ENCODE data around the gene NUFIP2.
"Not testable (repeated sequence)": the region's sequence is repeated elsewhere in the genome, so short reads cannot be mapped to it uniquely, and the experiment has no call there.

NUFIP2 gene, protein sequence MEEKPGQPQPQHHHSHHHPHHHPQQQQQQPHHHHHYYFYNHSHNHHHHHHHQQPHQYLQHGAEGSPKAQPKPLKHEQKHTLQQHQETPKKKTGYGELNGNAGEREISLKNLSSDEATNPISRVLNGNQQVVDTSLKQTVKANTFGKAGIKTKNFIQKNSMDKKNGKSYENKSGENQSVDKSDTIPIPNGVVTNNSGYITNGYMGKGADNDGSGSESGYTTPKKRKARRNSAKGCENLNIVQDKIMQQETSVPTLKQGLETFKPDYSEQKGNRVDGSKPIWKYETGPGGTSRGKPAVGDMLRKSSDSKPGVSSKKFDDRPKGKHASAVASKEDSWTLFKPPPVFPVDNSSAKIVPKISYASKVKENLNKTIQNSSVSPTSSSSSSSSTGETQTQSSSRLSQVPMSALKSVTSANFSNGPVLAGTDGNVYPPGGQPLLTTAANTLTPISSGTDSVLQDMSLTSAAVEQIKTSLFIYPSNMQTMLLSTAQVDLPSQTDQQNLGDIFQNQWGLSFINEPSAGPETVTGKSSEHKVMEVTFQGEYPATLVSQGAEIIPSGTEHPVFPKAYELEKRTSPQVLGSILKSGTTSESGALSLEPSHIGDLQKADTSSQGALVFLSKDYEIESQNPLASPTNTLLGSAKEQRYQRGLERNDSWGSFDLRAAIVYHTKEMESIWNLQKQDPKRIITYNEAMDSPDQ

DNA sequence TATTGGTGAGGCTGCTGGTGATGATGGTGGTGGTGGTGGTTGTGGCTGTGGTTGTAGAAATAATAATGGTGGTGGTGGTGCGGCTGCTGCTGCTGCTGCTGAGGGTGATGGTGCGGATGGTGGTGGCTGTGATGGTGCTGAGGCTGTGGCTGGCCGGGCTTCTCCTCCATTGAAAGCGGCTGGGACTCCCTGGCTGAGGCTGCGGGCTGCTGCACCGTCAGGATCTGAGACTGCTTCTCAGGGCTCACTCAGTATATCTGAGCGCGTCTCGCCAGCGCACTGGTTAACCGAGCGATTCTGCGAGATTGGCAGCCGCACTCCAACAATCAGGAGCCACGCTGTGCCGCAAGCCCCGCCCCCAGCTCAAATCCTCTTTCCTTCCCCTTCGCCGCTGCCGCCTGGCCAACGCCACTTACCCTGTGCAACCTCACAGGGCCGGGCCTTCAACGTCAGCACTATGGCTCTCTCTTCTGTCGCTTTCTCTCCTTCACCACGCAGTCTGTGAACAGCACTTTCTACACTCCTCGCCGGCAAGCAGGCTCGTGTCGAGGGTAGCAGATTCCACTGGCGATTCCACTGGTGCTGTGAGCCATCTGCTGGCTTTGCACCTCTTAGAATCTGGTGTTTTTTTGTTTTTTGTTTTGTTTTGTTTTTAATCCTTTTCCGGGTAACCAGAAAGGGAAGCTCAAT is at the start of gene NUFIP2:
NUFIP2 (minus strand) TSS at position 259 of the 690 bp plus-strand sequence; CDS start at position 170, 89 bp downstream.
- peak; percentile 90 to 97 for DNase-seq (ENCODE audit: low read depth in 1 of 2, low spot score in 1 of 2)

DNA sequence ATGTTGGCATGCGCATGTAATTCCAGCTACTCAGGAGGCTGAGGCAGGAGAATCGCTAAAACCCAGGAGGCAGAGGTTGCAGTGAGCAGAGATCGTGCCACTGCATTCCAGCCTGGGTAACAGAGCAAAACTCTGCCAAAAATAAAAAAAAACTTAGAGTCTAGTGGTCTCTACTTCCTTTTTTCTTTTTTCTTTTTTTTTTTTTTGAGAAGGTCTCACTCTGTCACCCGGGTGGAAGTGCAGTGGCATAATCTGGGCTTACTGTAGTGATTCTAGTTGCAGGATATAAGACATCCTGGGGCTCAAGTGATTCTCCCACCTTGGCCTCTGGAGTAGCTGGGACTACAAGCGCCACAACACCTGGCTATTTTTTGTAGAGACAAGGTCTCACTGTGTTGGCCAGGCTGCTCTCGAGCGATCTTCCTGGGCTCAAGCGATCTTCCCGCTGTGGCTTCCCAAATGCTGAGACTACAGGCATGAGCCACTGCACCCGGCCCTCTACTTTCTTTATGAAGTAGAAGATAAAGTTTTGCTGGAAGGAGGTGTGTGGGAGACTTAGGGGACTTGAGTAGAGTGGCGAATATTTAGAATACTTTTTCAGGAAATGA is 48.3 kb upstream of the NUFIP2 start:
- no peak for DNase-seq (ENCODE audit: low read depth in 1 of 2, low spot score in 1 of 2)

DNA sequence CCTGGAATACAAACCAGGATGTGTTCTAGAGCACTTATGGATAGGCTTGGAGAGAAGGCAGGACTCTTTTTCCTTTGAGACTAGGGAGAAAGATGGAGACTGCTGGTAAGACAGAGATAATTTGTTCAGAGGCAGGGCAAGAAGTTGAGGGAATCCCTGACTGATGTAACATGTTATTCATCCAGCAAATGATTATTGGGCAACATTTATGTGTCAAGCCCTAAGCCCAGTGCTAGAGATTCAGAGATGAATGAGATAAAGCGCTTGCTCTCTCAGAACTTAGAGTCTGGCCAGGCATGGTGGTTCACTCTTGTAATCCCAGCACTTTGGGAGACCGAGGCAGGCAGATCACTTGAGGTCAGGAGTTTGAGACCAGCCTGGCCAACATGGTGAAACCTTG is 47.8 kb upstream of the NUFIP2 start:
- DNase-seq (ENCODE audit: low read depth in 1 of 2, low spot score in 1 of 2) = no peak

DNA sequence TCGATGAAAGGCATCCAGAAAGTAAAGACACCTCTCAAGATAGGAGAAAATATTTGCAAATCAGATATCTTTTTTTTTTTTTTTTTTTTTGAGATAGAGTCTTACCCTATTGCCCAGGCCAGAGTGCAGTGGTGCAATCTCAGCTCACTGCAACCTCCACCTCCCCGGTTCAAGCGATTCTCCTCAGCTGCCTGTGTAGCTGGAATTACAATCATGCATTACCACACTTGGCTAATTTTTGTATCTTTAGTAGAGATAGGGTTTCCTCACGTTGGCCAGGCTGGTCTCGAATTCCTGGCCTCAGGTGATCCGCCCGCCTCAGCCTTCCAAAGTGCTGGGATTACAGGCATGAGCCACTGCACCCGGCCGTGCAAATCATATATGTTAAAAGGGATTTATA is 45.1 kb upstream of the NUFIP2 start:
- not testable (repeated sequence) for DNase-seq (ENCODE audit: low read depth in 1 of 2, low spot score in 1 of 2)

DNA sequence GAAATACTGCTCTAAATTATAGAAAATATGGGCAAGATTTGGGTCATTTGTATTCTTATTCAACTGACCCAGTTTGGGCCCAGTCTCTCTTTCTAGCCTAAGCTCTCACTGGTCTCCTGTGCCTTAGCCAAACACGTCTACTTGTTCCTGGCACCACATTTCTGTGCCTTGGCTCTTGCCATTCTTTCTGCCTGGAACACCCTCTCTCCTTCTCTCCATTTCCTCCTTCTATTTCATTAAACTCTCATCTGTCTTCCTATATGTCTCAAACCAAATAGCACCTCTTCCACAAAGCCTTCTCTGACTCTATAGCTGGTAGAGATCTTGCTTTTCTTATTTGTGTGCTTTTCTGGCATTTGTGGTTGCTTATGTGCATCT is 37.7 kb upstream of the NUFIP2 start:
- no peak for DNase-seq (ENCODE audit: low read depth in 1 of 2, low spot score in 1 of 2)

DNA sequence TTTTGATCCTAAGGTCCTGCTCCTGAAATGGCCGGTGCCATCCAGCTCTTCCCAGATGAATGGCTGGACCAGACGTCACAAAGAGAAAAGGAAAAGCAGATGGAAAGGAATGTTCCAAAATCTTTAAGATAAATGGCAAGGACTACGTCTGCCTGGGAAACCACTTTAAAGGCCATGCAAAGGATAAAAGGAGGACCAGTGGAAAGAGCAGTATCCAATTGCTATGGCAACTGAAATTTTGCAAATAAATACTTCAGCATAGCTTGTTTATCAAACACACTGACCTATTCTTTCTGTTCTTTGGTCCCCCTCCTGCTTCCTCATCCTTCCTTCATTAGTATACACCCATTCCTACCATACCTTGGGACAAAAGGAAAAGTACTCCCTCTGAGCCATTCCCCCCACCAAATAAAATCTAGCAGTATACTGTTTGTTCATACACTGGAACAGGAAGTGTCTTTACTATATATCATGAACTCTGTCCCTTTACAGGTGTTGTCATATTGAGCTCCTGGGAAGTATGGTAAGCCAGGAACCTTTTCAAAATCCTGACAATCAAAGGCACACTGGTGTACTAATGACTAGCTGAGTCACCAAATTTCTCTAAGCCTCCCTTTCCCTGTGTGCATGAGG is 37.2 kb upstream of the NUFIP2 start:
- DNase-seq (ENCODE audit: low read depth in 1 of 2, low spot score in 1 of 2) = no peak

DNA sequence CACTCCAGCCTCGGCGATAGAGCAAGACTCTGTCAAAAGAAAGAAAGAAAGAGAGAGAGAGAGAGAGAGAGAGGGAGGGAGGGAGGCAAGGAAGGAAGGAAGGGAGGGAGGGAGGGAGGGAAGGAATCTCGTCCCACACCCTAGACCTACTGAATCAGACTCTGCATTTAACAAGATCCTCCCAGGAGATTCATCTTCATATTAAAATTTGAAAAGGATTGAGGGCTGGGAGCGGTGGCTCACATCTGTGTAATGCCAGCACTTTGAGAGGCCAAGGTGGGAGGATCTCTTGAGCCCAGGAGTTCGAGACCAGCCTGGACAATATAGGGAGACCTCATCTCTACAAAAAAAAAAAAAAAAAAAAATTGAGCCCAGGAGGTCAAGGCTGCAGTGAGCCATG is 33.5 kb upstream of the NUFIP2 start:
- DNase-seq (ENCODE audit: low read depth in 1 of 2, low spot score in 1 of 2) = no peak

DNA sequence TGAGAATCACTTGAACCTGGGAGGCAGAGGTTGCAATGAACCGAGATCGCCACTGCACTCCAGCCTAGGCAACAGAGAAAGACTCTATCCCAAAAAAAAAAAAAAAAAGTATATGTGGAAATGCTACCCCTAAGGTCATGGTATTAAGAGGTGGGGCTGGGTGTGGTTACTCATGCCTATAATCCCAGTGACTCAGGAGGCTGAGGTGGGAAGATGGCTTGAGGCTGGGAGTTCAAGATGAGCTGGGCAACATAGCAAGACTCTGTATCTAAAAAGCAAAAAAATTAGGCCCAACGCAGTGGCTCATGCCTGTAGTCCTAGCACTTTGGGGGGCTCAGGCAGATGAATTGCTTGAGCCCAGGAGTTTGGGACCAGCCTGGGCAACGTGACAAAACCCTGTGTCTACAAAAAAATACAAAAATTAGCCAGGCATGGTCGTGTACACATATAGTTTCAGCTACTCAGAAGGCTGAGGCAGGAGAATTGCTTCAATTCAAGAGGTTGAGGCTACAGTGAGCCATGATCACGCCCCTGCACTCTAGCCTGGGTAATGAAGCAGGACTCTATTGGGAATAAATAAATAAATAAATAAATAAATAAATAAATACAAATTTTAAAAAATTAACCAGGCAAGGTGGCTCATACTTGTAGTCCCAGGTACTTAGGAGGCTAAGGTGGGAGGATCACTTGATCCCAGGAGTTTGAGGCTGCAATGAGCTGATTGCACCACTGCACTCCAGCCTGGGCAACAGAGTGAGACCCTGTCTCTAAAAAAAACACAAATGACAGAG is 32.3 kb upstream of the NUFIP2 start:
- DNase-seq (ENCODE audit: low read depth in 1 of 2, low spot score in 1 of 2) = no peak

DNA sequence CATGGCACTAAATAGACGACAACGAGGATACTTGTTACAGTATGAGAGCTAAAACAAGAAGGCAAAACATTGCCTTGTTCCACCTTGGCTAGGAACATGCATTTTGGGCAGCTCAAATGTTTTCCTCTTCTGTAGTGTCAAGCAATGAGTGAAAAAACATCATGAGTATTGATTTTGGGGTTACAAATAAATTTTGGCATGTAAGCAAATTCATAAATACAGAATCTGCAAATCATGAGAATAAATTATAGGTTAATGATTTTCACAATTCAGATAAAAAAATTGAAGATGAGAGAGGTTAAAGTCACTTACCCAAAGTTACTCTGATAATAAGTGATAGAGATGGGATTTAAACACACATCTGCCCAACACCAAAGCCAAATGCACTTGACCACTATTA is 28.4 kb upstream of the NUFIP2 start:
- DNase-seq (ENCODE audit: low read depth in 1 of 2, low spot score in 1 of 2) = no peak

DNA sequence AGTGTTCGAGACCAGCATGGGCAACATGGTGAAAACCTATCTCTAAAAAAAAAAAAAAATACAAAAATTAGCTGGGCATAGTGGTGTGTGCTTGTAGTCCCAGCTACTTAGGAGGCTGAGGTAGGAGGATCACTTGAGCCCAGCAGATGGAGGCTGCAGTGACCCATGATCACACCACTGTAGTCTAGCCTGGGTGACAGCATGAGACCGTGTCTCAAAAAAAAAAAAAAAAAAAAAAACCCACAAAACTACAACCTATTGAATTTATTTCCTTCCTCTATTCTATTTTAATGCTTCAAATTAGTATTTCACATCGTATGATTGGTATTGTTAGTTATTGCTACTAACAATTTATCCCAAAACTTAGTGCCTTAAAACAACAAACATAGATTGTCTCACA is 9.4 kb upstream of the NUFIP2 start:
- DNase-seq (ENCODE audit: low read depth in 1 of 2, low spot score in 1 of 2) = no peak

DNA sequence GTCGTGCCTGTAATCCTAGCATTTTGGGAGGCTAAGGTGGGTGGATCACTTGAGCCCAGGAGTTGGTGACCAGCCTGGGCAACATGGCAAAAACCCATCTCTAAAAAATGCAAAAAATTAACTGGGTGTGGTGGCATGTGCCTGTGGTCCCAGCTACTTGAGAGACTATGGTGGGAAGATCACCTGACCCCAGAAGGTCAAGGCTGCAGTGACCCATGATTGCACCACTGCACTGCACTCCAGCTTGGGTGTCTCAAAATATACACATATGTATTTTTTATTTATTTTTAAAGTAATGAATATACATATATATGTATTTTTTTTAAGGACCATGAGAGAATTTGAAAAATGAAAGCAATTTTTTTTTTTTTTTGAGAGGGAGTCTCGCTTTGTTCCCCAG is 5.1 kb upstream of the NUFIP2 start:
- no peak for DNase-seq (ENCODE audit: low read depth in 1 of 2, low spot score in 1 of 2)

DNA sequence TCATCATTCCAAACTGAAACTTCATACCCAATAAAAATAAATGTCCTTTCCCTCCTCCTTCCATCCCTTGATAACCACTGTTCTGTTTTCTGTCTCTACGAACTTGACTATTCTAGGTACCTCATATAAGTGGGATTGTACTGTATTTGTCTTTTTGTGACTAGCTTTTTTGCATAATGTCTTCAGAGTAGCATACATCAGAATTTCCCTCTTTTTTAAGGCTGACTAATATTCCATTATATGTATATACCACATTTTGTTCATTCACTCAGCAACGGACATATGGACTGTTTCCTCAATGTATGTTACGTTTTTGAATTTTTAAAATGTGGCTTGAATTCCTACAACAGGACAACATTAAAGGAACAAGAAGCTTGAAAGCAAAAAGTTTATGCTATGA is 1.5 kb upstream of the NUFIP2 start:
- DNase-seq (ENCODE audit: low read depth in 1 of 2, low spot score in 1 of 2) = no peak

DNA sequence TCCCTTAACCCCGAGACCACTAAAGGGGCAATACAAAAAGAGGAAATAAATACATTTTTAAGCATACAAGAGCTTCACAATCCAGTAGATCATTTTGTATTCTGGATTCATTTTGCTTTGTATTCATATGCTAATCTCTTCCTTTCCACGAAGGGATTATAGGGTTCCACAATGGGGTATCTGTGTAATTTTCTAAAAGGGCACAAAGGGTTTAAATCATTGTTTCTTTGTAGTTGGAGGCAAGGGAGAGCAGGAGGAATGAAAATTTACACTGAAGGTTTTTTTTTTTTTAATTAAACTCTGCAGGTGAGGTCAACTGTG is 592 bp upstream of the NUFIP2 start:
- DNase-seq (ENCODE audit: low read depth in 1 of 2, low spot score in 1 of 2) = no peak

DNA sequence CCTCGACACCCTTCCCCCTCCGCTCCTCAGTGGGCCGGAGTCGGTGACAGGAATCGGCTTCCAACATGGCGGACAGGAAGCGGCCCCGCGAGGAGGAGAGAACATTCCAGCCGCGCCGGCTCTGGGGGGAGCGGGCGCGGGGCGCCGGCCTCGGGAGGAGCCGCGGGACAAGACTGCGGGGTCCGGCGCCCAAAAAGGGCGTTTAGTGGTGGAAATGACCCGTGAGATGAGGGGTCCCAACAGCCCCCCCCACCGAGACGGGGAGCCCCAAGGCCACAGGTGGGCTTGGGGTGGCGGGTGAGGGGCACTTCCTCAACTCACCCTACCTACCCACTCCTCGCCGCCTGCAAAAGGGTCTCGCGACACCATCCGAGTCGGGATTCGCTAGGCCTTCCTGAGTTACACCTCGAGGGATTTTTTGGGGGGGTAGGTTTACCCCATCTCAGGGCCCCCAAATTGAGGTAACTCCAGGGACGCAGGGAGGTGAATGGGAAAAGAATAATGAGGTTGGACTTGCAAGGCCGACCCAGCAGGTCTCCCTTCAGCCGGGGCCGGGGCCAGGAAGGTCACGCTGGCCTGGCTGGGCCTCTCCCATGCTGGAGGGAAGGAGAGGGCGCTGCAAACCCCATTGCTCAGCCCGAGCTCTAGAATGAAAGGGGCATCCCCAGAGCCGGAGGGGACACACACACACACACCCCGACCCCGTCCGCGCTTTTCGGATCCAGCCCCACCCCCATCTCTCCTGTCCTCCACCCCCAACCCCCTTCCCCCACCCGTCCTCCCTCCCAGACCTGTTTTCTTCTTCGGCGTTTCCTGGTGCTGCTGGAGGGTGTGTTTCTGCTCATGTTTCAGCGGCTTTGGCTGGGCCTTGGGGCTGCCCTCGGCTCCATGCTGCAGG is 707 bp downstream of the NUFIP2 start:
- peak; percentile 30 to 46 for DNase-seq (ENCODE audit: low read depth in 1 of 2, low spot score in 1 of 2)

DNA sequence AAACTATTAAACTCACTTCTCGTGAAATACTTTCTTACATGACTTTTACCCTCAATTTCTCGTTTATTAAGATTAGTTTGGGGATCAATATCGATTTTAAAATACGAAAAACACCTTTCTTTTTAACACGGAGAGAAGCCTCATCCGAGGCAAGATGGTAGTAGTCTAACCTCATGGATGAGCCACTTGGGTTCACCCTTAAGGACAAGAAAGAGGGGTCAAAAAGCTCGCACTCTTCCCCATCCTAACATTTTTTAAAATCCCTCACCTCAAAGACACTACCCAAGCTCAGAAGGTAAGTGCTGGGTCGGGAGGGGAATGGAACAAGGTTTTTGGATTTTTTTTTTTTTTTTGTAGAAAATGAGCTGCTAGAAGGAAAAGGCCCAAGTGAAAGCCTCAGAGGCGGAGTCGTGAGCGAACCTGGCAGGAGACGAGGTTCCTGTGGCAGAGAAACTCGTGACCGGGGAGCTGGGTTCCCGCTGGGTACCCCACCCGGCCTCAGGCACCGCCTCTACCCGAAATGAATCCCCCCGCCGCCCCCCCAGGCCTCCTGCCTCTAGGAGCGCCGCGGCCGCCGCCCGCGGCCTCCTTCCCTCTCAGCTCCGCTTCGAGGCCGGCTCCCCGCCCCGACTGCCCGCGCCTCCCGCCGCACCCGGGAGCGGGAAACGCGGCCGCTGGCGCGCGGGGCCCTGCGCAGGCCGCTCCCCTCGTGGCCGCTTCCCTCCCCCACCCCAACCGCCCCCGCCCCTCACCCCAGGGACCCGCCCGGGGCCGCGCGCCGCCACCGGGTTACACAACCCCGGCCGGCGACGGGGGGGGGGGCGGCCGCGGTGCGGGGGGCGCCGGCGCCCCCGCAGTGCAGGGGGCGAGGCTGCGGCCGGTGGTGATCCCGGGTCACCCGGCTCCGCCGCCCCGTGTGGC is 1.6 kb downstream of the NUFIP2 start:
- DNase-seq (ENCODE audit: low read depth in 1 of 2, low spot score in 1 of 2) = peak; percentile 15 to 17

DNA sequence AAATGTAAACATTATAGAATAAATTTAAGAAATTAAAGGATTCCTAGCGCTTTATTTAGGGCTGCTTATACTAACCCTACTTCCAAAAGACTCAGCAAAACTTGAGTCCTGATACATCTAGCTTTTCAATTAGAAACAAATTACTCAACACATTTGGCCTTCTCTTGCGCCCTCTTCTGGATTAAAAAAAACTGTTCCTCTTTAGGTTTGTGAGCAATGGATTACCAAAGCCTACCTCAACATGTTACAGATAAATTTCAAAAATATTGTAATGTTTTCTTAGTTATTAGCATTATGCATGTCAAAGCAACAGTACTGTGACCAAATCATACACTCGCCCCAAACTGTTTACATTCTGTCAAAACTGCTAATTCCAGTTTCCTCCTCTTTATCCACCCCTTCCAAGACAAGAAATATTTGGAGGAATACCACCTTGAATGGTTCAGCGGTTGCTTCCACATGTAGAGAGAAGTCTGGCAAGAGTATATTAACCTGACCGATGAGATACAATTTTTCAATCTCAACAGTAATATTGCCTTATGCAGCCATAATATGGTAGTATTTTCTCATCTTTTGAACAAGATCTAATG is 2.7 kb downstream of the NUFIP2 start:
- peak in 1 of 2 donors; percentile 33 for DNase-seq (ENCODE audit: low read depth in 1 of 2, low spot score in 1 of 2)

DNA sequence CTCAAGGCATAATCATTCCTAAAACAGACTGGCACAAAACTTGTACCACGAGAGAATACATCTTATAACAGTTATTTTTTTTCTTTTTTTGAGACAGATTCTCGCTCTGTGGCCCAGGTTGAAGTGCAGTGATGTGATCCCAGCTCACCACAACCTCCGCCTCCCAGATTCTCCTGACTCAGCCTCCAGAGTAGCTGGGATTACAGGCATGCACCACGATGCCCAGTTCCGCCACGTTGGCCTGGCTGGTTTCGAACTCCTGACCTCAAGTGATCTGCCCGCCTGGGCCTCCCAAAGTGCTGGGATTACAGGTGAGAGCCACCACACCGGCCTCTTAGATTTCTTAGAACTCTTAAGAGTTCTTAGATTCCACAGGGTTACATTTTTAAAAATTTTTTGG is 4.1 kb downstream of the NUFIP2 start:
- DNase-seq (ENCODE audit: low read depth in 1 of 2, low spot score in 1 of 2) = no peak

DNA sequence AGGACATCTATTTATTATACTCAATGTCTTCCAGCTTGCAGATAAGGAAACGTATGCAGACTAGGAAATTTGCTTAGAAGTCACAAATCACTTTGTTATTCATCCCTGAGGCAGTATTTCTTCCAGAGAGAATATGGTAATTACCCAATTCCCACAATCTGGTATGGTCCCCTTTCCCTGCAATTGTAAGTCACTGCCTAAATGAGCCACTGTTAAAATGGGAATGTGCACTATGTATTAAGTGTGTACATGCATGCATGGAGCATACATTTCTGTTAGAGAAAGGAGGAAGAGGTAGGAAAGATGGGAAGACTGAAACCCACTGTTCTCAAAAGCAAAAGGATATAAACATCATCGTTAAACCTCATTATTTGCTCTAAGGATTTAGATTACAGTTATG is 10.0 kb downstream of the NUFIP2 start:
- no peak for DNase-seq (ENCODE audit: low read depth in 1 of 2, low spot score in 1 of 2)
